HCT116 (cell line): ENCODE results near the gene LRRC74A.

ENCODE experiments used
- CEBPB ChIP-seq: IDR thresholded peaks from 2 replicates; pipeline ENCODE4 v1.6.1; 2012; ENCODE audit warnings: low read depth
- EZH2 ChIP-seq: fragments of 200-600 bp; sonication (generic); IDR thresholded peaks from 2 replicates; pipeline ENCODE4 v1.6.1; 2017; ENCODE audit warnings: antibody characterized with exemption, mixed run types
- RAD21 ChIP-seq: IDR thresholded peaks from 2 replicates; pipeline ENCODE4 v1.6.1; 2012; ENCODE audit warnings: low read depth, mild to moderate bottlenecking

GRCh38 chr14:76793324-76793723 lies 32.9 kb upstream of the LRRC74A start:
- TF ChIP-seq EZH2 (no peak), RAD21 (no peak), CEBPB (no peak)
